Body of pancreas (tissue), 4 donors: ENCODE measurements around the gene TRIM44.

Experiments used
- CTCF ChIP-seq, 7 experiments: fragments of 450-650 bp in 4 of 7; fragments of 200-600 bp in 3 of 7; sonication (generic) in 3 of 7; IDR thresholded peaks; one replicate each; pipeline ENCODE4 v1.5.1; 2016 to 2019; ENCODE audit warnings: antibody characterized with exemption in 7 of 7
- POLR2A ChIP-seq, 3 donors: fragments of 450-650 bp; IDR thresholded peaks; one replicate each; pipeline ENCODE4 v1.6.1; 2016; ENCODE audit warnings: antibody characterized with exemption in 3 of 3, mild to moderate bottlenecking in 2 of 3

- TF ChIP-seq POLR2A (IDR thresholded peaks at IDR 0.05) (no peak), CTCF (IDR thresholded peaks at IDR 0.05) (no peak)
These were observed 132.3 kb downstream of the TRIM44 start for GRCh38 chr11:35794850-35795249.
